GM12873 (cell line): ENCODE data around the gene ALDH3B2.

ENCODE experiments used
- TF ChIP-seq, protein P1 (sequence below): IDR thresholded peaks from 2 replicates; pipeline ENCODE4 v1.5.1; 2012; ENCODE audit warnings: low read depth, mild to moderate bottlenecking, moderate library complexity, low read length, control low read depth; ENCODE audit not compliant: insufficient read depth; ENCODE audit errors: missing control alignments

The ALDH3B2 gene

DNA sequence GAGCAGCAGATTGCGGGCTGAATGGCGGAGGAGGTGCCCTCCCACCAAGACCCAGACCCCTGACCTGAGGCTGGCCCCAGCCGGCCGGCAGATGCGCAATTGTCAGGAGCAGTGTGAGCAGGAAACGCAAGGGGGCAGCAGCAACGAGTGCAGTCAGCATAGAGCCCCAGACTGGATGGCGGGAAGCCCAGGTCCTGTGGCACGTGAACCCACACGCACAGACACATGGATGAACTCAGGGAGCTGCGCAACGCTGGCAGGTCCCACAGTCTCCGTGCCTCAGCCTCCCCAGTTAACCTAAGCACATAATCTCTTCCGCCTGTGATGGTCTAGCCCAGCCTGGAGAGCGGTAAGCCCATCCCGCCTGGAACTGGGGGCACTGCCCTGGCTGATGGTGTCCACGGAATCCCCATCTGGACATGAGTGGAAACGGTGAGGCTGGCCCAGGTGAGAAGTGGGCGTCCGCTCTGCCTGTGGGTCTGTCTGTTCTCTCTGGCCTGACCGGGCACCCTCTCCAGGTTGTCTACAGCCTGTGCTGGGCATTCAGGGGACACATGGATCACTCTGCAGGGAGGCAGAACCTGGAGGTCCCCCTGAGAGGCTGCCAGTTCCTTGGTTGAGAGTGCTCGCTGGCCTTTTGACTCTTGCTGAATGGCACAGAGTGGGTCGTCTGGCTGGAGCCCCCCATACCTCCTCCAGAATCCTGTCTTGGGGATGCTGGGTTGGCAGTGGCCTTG is 34.2 kb downstream of the ALDH3B2 start:
- TF ChIP-seq, protein P1, sequence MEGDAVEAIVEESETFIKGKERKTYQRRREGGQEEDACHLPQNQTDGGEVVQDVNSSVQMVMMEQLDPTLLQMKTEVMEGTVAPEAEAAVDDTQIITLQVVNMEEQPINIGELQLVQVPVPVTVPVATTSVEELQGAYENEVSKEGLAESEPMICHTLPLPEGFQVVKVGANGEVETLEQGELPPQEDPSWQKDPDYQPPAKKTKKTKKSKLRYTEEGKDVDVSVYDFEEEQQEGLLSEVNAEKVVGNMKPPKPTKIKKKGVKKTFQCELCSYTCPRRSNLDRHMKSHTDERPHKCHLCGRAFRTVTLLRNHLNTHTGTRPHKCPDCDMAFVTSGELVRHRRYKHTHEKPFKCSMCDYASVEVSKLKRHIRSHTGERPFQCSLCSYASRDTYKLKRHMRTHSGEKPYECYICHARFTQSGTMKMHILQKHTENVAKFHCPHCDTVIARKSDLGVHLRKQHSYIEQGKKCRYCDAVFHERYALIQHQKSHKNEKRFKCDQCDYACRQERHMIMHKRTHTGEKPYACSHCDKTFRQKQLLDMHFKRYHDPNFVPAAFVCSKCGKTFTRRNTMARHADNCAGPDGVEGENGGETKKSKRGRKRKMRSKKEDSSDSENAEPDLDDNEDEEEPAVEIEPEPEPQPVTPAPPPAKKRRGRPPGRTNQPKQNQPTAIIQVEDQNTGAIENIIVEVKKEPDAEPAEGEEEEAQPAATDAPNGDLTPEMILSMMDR: peak; percentile 42

DNA sequence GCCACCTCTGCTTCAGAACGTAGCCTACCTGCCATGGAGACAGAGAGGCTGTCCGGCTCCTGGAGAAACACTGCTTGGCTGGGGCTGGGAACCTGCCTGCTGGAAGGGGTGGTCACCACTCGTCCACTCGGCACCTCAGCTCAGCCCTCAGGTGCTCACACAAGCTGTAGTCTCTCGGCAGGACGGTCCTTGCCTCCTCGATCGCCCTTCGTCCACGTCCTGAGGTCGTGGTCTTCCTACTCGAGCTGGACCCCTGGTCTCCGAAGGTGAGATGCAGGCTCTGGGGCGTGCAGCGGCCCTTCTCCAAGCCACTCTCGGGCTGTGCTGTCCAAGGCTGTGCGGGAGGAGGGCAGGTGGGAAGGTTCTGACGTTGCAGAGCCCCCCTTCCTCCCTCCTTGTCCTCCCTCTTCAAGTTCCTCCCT is 35.0 kb downstream of the ALDH3B2 start, which contains the start of gene TBX10:
TSS of gene TBX10 (minus strand) at position 326 of the 422 bp plus-strand sequence. CDS start at position 35, 291 bp downstream.
- TF ChIP-seq, protein P1: no peak

DNA sequence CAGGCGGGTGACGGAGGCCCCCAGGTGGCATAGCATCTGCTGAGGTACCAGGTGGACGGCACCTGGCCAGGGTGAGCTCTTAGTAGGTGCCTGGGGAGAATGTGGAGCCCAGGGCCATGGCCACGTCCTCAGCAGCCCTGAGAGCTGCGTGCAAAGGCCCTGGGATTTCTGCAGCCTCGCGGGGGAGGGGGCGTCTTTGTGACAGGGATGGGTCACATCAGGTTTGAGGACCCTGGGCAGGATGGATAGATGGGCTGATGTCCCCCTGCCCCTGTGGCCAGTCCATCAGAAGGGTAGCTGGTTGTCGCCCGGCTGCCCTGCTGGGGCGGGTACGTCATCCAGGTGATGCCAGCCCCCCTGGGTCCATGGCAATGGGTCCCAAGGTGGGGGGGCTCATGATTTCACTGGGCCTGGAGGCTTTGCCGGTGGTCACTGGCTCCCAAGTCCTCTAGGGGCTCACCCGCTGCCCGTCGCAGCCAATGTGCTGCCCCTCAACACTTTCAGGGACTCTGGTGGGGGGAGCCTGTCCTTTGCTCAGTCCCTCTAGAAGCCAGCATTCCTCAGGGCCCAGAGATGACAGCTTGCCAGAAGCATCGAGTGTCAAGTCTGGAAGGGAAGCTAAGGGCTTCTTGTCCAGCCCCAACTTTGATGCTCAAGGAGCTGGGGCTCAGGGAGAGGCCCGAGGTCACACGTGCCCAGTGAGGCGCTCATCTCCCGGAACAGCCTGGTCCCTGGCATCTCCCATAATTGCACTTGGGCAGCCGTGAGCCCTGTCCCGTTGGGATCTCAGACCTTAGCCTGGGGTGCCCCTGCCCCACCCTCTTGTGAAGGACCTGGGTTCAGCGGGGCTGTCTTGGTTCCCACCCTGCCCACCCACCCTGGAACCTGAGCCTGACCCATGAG is 35.6 kb downstream of the ALDH3B2 start:
- TF ChIP-seq, protein P1: no peak

GRCh38 chr11:67636962-67637361 is 37.5 kb downstream of the ALDH3B2 start:
- TF ChIP-seq, protein P1: no peak

DNA sequence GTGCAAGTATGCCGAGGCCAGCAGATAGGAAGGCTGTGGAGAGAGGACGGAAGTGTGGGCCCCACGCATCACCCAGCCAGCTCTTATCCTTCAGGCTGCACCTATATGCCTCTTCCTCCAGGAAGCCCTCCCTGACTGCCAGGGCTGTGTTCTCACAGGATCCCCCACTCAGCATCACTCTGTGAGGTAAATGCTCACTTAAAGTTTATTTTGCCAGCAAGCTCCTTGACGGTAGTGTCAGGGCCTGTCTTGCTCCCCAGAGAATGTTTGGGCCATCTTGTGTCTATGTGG is 39.2 kb downstream of the ALDH3B2 start:
- TF ChIP-seq, protein P1: no peak

DNA sequence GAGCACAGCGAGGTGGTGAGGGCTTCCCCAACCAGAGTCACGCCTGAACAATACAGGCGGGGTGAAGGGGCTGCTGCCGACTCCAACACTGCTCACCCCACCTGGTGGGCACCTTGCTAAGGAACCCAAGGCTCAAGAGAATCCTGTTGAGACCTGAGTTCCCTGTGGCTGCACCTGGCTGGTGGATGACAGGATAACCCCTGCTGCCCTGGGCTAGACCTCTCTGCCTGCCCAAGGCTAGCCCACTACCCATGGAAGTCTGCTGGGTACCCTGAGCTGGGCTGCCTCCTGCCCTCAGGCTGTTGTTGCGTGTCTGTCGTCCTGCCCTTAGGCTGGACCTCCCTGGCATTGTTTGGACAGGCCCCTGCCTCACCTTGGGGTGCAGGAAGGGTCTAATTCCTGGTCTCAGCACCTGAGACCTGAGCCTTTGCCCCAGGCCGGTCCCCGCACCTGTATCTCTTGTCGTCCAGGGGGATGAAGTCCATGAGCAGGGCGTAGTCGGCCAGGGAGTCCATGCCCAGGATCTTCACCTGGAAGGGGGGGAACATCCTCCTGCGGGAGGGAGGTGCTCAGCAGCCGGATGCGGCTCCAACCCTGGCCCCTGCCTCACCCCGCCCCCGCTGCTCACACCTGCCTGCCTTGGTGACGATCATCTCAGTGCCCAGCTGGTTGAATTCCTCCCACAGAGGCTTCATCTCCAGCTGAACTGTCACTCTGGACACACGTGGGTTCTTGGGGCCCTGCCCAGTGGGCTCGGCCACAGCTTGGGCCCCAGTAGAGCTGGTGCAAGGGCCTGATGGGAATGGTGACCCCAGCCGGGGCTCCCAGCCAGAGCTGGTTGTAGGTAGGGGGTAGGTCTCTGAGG is 39.8 kb downstream of the ALDH3B2 start:
- TF ChIP-seq, protein P1: no peak
